HG03097 (cell line): ENCODE measurements around the gene SMAD3.

Experiments used
- ATAC-seq: cut with Tn5 transposase; IDR thresholded peaks from one replicate; pipeline ENCODE4 v1.9.1; 2021; ENCODE audit not compliant: unreplicated experiment, low FRiP score

The SMAD3 gene

GRCh38 chr15:67094001-67094826 lies 28.8 kb downstream of the SMAD3 start:
- no peak for ATAC-seq

- no peak for ATAC-seq
Measured at GRCh38 chr15:67095912-67096311, 30.5 kb downstream of the SMAD3 start.

GRCh38 chr15:67096546-67097294 lies 31.3 kb downstream of the SMAD3 start:
- no peak for ATAC-seq

- no peak for ATAC-seq
Measured at GRCh38 chr15:67097424-67097823, 32.0 kb downstream of the SMAD3 start.

- no peak for ATAC-seq
Measured at GRCh38 chr15:67097930-67098740, 32.7 kb downstream of the SMAD3 start.

GRCh38 chr15:67098768-67099282 lies 33.4 kb downstream of the SMAD3 start:
- ATAC-seq, result no peak

GRCh38 chr15:67100124-67100791 lies 34.9 kb downstream of the SMAD3 start:
- ATAC-seq, result no peak

GRCh38 chr15:67100801-67101581 lies 35.6 kb downstream of the SMAD3 start:
- peak; percentile 37 for ATAC-seq

GRCh38 chr15:67101911-67102598 lies 36.7 kb downstream of the SMAD3 start:
- no peak for ATAC-seq

GRCh38 chr15:67102599-67102929 lies 37.2 kb downstream of the SMAD3 start:
- no peak for ATAC-seq

GRCh38 chr15:67103021-67103420 lies 37.6 kb downstream of the SMAD3 start:
- ATAC-seq, result no peak

GRCh38 chr15:67103432-67103831 lies 38.0 kb downstream of the SMAD3 start:
- no peak for ATAC-seq

GRCh38 chr15:67103869-67104268 lies 38.5 kb downstream of the SMAD3 start:
- no peak for ATAC-seq

- no peak for ATAC-seq
Measured at GRCh38 chr15:67104510-67104909, 39.1 kb downstream of the SMAD3 start.

GRCh38 chr15:67105065-67105951 lies 39.9 kb downstream of the SMAD3 start:
- ATAC-seq, result no peak

- no peak for ATAC-seq
Measured at GRCh38 chr15:67105991-67106763, 40.8 kb downstream of the SMAD3 start.

- ATAC-seq, result no peak
Measured at GRCh38 chr15:67106764-67107013, 41.3 kb downstream of the SMAD3 start.
